HG03378 (cell line): Measurements from ENCODE around the gene STXBP4.

ENCODE experiments used
- ATAC-seq: cut with Tn5 transposase; IDR thresholded peaks from one replicate; pipeline ENCODE4 v1.9.1; 2021; ENCODE audit warnings: mild to moderate bottlenecking, moderate library complexity; ENCODE audit not compliant: unreplicated experiment

STXBP4 gene

GRCh38 chr17:55215711-55216110 lies 247.1 kb downstream of the STXBP4 start:
- no peak for ATAC-seq

GRCh38 chr17:55216888-55217287 lies 248.3 kb downstream of the STXBP4 start:
- no peak for ATAC-seq

GRCh38 chr17:55219459-55219858 lies 250.9 kb downstream of the STXBP4 start:
- ATAC-seq: no peak

- ATAC-seq: no peak
Measured at GRCh38 chr17:55219934-55220333, 251.4 kb downstream of the STXBP4 start.
